Kidney (tissue), 14 donors: ENCODE results near the gene GAS6. TPM values are rescaled to one million over a fixed set of nuclear protein-coding genes. Genes with fewer than 3 reads are reported as not detected.

ENCODE experiments used
- DNase-seq, 5 donors: peaks; one replicate each; pipeline ENCODE4 v3.0.0-alpha.2; 2013 to 2020
- FAIRE-seq: peaks from 2 replicates; lab custom pipeline; 2012; peaks lifted over from hg19 to GRCh38; lab: Jason Lieb, UNC
- H3K27ac ChIP-seq, 2 donors: one replicate each; pipeline ENCODE4 v1.7.0; 2013; ENCODE audit warnings: low read depth in 2 of 2, low read length in 2 of 2, inconsistent platforms in 1 of 2
- H3K27me3 ChIP-seq: one replicate; pipeline ENCODE4 v1.7.1; 2013; ENCODE audit warnings: low read length, inconsistent platforms; ENCODE audit not compliant: control insufficient read depth, insufficient read depth
- H3K36me3 ChIP-seq, 3 donors: one replicate each; pipeline versions ENCODE4 v1.7.0 to v1.7.1; 2013; ENCODE audit warnings: low read length in 3 of 3, control low read depth in 1 of 3, inconsistent platforms in 1 of 3; ENCODE audit not compliant: insufficient read depth in 3 of 3, control insufficient read depth in 2 of 3
- H3K4me1 ChIP-seq, 3 donors: one replicate each; pipeline versions ENCODE4 v1.7.0 to v1.7.1; 2013; ENCODE audit warnings: low read length in 3 of 3, inconsistent platforms in 1 of 3, low read depth in 1 of 3; ENCODE audit not compliant: control insufficient read depth in 2 of 3, insufficient read depth in 2 of 3
- H3K4me3 ChIP-seq, 3 donors: one replicate each; pipeline versions ENCODE4 v1.7.0 to v1.8.1; 2013; ENCODE audit warnings: low read length in 3 of 3, control low read depth in 1 of 3, inconsistent platforms in 1 of 3
- H3K9ac ChIP-seq, 3 donors: one replicate each; pipeline versions ENCODE4 v1.7.0 to v1.7.1; 2013; ENCODE audit warnings: low read length in 3 of 3, control low read depth in 1 of 3, inconsistent platforms in 1 of 3
- H3K9me3 ChIP-seq, 3 donors: one replicate each; pipeline versions ENCODE4 v1.7.0 to v1.7.1; 2013; ENCODE audit warnings: low read length in 3 of 3, control low read depth in 1 of 3, inconsistent platforms in 1 of 3; ENCODE audit not compliant: control insufficient read depth in 2 of 3, insufficient read depth in 1 of 3
- CTCF ChIP-seq: IDR thresholded peaks from 3 replicates; pipeline ENCODE4 v1.5.1; 2012; ENCODE audit warnings: mild to moderate bottlenecking, moderate library complexity, borderline replicate concordance; ENCODE audit not compliant: insufficient read depth; ENCODE audit errors: extremely low read depth
- intact Hi-C: fragments of 100-400 bp; cut with DNase I; formaldehyde crosslinking; loops from one replicate; pipeline ENCODE4 v1.11.1; 2022
- polyA plus RNA-seq: library from polyadenylated mRNA; stranded (reverse); fragments of 350-450 nt; fragmentation: Illumina TruSeq; extraction: RNeasy Lipid Tissue Mini Kit (QIAGEN cat#74804); gene quantifications from one replicate; pipeline ENCODE4 v1.2.3, GENCODE V29; 2014; ENCODE audit warnings: low read depth, low replicate concordance; ENCODE audit not compliant: insufficient read depth
- total RNA-seq: library from RNA; stranded (reverse); fragmentation: NEBNext Ultra II Directional; extraction: Animal tissue kit (Norgen Biotek cat#: 25700); gene quantifications from one replicate; pipeline ENCODE4 v1.2.1, GENCODE V29; 2021
- donor health status: control.
- donor health status: control.
- donor health status: control.
- donor health status: control.
- donor health status: control.
- donor health status: DM: yes; HTN: yes; CAD: no.
- donor health status: Normal renal cell carcinoma (clear cell type).

GAS6 gene
- total and polyA plus RNA-seq, 2 donors from 2014 or later: 83.5 to 135 TPM

GRCh38 chr13:113879017-113879416, 15.1 kb upstream of the GAS6 start:
- H3K27ac ChIP-seq: peak overlapping the region; percentile 40 to 48
- intact Hi-C loops: no loop called here
- peak in 1 of 5 donors; percentile 11 for DNase-seq
- H3K9me3 ChIP-seq: no peaks in the 10 kb centered on the region
- H3K9ac ChIP-seq: no peak overlapping the region
- H3K4me1 ChIP-seq: peaks cover 0 to 26% (median 16%) of the 10 kb centered on the region in 3 donors
- FAIRE-seq: no peak
- no peaks in the 10 kb centered on the region for H3K27me3 ChIP-seq
- H3K4me3 ChIP-seq: no peak overlapping the region
- no peak for TF ChIP-seq CTCF
- no peaks in the 10 kb centered on the region for H3K36me3 ChIP-seq

DNA sequence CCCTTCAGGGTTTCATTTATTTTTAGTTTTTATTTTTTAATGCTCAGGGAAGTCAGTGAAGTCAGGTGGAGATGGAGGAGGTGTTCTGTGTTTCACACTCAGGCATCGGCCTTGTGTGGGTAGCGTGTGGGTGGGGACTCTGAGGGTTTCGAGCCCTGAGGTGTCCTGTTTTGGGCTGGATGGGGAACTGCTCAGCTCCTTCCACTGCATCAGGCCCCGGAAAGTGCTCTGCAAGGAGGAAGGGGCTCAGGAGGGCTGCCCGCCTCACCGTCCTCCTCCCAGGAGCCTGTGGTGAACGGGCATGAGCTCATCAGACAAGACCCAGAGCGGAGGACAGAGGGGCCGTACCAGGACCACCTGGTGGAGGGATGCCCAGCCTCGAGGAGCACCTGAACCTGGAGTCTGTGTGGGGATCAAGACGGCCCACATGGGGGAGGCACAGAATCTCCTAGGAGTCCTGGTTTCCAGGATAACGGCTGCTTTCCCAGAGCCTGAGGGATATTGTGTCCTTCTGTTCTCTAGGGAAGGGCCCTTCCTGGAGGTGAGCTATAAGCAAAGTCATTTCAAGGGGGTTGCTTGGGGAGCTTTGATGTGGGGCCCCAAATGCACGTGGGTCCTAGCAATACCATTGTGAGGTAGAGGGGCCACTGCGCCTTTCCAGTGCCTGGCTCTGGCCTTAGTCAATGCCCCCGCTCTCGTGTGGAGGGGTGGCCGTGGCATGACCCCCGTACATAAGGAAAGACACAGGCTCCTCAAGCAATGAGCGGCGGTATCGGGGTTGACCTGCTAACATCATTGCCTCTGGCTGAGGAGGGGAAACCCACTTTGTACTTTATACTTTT, 13.5 kb upstream of the GAS6 start:
- Histone ChIP-seq H3K4me3 (no peak overlapping the region), H3K4me1 (peaks cover 0 to 23% (median 13%) of the 10 kb centered on the region in 3 donors), H3K27ac (no peak overlapping the region), H3K27me3 (no peaks in the 10 kb centered on the region), H3K36me3 (no peaks in the 10 kb centered on the region), H3K9me3 (no peaks in the 10 kb centered on the region), H3K9ac (no peak overlapping the region)
- intact Hi-C loops: no loop called here
- FAIRE-seq: no peak
- DNase-seq: peak in 1 of 5 donors; percentile 13
- no peak for TF ChIP-seq CTCF

GRCh38 chr13:113876346-113877148, 12.7 kb upstream of the GAS6 start:
- Histone ChIP-seq H3K9ac (no peak overlapping the region), H3K4me1 (peaks cover 0 to 15% (median 5%) of the 10 kb centered on the region in 3 donors), H3K36me3 (no peaks in the 10 kb centered on the region), H3K4me3 (no peak overlapping the region), H3K27ac (no peak overlapping the region), H3K9me3 (no peaks in the 10 kb centered on the region), H3K27me3 (no peaks in the 10 kb centered on the region)
- FAIRE-seq: no peak
- TF ChIP-seq CTCF: no peak
- DNase-seq: peak in 1 of 5 donors; percentile 37
- intact Hi-C loops: no loop called here
